ENCODE results near the gene ZNF74. TPM values are rescaled to one million over a fixed set of nuclear protein-coding genes. Genes with fewer than 3 reads are reported as not detected.
"Not testable (repeated sequence)": the region's sequence is repeated elsewhere in the genome, so short reads cannot be mapped to it uniquely, and the experiment has no call there.

The ZNF74 gene
- polyA plus RNA-seq, 1 experiment: 6.9 TPM

DNA sequence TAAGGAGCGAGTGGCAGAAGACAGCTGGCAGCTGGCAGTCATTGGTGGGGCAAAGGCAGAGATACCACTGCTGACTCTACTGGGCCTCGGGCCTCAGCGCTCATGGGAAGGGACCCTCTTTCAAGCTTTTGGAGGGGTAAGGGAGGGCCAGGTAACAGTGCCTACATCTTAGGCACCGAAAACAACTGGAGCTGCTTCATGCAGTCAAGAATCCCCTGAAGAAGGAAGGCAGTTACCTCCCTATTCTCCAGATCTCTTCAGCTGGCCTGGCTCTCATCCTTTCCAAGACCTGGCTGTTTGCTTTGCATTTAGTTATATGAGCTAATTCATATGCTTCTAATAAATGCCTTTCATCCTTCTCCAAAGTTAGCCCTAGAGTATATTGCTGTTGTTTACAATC lies 15.8 kb upstream of the ZNF74 start:
- DNase-seq (ENCODE audit: low read depth): no peak
- H3K27me3 ChIP-seq (ENCODE audit: control insufficient read depth, insufficient read depth, low read length): no peaks in the 10 kb centered on the region
- ChIA-PET CTCF (interaction anchor here (0.7 to 1.2 kb wide), 2 partner anchors 58 to 1490 kb away, joined by 3 to 5 read pairs; partner anchors contain the start of gene DGCR6L), POLR2A (no interaction called here)
- no peak overlapping the region for H3K4me3 ChIP-seq (ENCODE audit: low read depth, low read length)
- TF ChIP-seq CTCF (IDR thresholded peaks at IDR 0.05; ENCODE audit: insufficient read depth, low read depth, low read length): no peak
- H3K36me3 ChIP-seq (ENCODE audit: control insufficient read depth, insufficient read depth, low read length): no peaks in the 10 kb centered on the region

GRCh38 chr22:20378684-20379083 lies 15.3 kb upstream of the ZNF74 start:
- DNase-seq (ENCODE audit: low read depth); POLR2A ChIA-PET; H3K4me3 ChIP-seq (ENCODE audit: low read depth, low read length); H3K27me3 ChIP-seq (ENCODE audit: control insufficient read depth, insufficient read depth, low read length); H3K36me3 ChIP-seq (ENCODE audit: control insufficient read depth, insufficient read depth, low read length): not testable (repeated sequence)
- CTCF ChIA-PET: interaction anchor here (1.2 kb wide), 1 partner anchor 59 kb away, joined by 3 read pairs; the partner anchor contains the start of gene DGCR6L

DNA sequence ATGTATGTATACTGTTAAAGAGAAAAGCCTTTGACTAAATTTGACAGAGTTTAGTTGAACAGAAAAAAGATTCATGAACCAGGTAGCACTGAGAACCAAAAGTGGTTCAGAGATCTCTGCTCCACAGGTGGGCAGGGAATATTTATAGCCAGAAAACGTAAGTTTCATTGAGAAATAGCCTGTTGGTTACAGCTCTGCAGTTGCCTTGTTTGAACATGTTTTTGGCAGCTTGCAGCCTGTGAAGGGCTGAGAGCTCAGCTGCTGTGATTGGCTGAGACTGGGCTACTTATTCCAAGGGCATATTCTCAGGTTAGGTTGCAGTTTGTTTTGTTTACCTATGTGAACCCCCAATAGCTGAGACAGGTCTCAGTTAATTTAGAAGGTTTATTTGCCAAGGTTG lies 13.5 kb upstream of the ZNF74 start:
- no peak for DNase-seq (ENCODE audit: low read depth)
- Histone ChIP-seq H3K4me3 (ENCODE audit: low read depth, low read length) (no peak overlapping the region), H3K27me3 (ENCODE audit: control insufficient read depth, insufficient read depth, low read length) (no peaks in the 10 kb centered on the region; the same call in none of the 2 replicates), H3K36me3 (ENCODE audit: control insufficient read depth, insufficient read depth, low read length) (no peaks in the 10 kb centered on the region)
- TF ChIP-seq CTCF (IDR thresholded peaks at IDR 0.05; ENCODE audit: insufficient read depth, low read depth, low read length): no peak
- ChIA-PET POLR2A (no interaction called here), CTCF (interaction anchor here (1.1 kb wide), 1 partner anchor 38 kb away, joined by 7 read pairs; no protein-coding TSS in a partner anchor)

- ChIA-PET CTCF (no interaction called here), POLR2A (no interaction called here)
- peaks cover 3% of the 10 kb centered on the region for H3K27me3 ChIP-seq (ENCODE audit: control insufficient read depth, insufficient read depth, low read length)
- H3K36me3 ChIP-seq (ENCODE audit: control insufficient read depth, insufficient read depth, low read length): no peaks in the 10 kb centered on the region
- DNase-seq (ENCODE audit: low read depth): no peak
- no peak for TF ChIP-seq CTCF (IDR thresholded peaks at IDR 0.05; ENCODE audit: insufficient read depth, low read depth, low read length)
- H3K4me3 ChIP-seq (ENCODE audit: low read depth, low read length): no peak overlapping the region
Measured at GRCh38 chr22:20383538-20383937, 10.4 kb upstream of the ZNF74 start.

- Histone ChIP-seq H3K36me3 (ENCODE audit: control insufficient read depth, insufficient read depth, low read length) (no peaks in the 10 kb centered on the region), H3K4me3 (ENCODE audit: low read depth, low read length) (no peak overlapping the region), H3K27me3 (ENCODE audit: control insufficient read depth, insufficient read depth, low read length) (peaks cover 4% of the 10 kb centered on the region)
- CTCF ChIA-PET: no interaction called here
- POLR2A ChIA-PET: no interaction called here
- TF ChIP-seq CTCF (IDR thresholded peaks at IDR 0.05; ENCODE audit: insufficient read depth, low read depth, low read length): no peak
- no peak for DNase-seq (ENCODE audit: low read depth)
Measured at GRCh38 chr22:20384171-20384570, 9.8 kb upstream of the ZNF74 start.

DNA sequence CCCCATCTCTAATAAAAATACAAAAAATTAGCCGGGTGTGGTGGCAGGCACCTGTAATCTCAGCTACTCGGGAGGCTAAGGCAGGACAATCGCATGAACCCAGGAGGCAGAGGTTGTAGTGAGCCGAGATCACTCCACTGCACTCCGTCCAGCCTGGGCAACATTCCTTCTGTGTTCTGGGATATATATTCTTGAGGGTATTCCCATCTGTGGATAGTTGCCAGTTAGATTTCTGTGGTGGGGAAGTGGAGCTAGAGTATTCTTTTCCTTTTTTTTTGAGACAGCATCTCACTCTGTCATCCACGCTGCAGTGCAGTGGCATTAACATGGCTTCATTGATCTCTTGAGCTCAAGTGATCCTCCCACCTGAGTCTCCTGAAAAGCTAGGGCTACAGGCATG lies 9.1 kb upstream of the ZNF74 start:
- no peak overlapping the region for H3K4me3 ChIP-seq (ENCODE audit: low read depth, low read length)
- H3K36me3 ChIP-seq (ENCODE audit: control insufficient read depth, insufficient read depth, low read length): no peaks in the 10 kb centered on the region
- CTCF ChIA-PET: no interaction called here
- peaks cover 5% of the 10 kb centered on the region for H3K27me3 ChIP-seq (ENCODE audit: control insufficient read depth, insufficient read depth, low read length)
- POLR2A ChIA-PET: no interaction called here
- no peak for DNase-seq (ENCODE audit: low read depth)
- no peak for TF ChIP-seq CTCF (IDR thresholded peaks at IDR 0.05; ENCODE audit: insufficient read depth, low read depth, low read length)
